Trophoblast cell (in vitro differentiated cells and primary cell): ENCODE results near the gene GGA3.

Experiments
- DNase-seq, 2 donors: peaks; one replicate each; pipeline ENCODE4 v3.0.0-alpha.2; 2016
- H2AFZ ChIP-seq: 2 replicates; pipeline ENCODE4 v1.6.1; 2013; ENCODE audit warnings: low read length, moderate library complexity, mild to moderate bottlenecking; ENCODE audit not compliant: insufficient read depth, poor library complexity
- H2AK5ac ChIP-seq: 2 replicates; pipeline ENCODE4 v1.6.1; 2013; ENCODE audit warnings: mild to moderate bottlenecking, low read length
- H2BK120ac ChIP-seq: 2 replicates; pipeline ENCODE4 v1.6.1; 2013; ENCODE audit warnings: low read length, mild to moderate bottlenecking, moderate library complexity; ENCODE audit not compliant: insufficient read depth, poor library complexity
- H2BK12ac ChIP-seq: 2 replicates; pipeline ENCODE4 v1.6.1; 2013; ENCODE audit warnings: mild to moderate bottlenecking, low read length, moderate library complexity
- H2BK5ac ChIP-seq: 2 replicates; pipeline ENCODE4 v1.6.1; 2013; ENCODE audit warnings: low read length, low read depth, moderate library complexity, mild to moderate bottlenecking; ENCODE audit not compliant: poor library complexity
- H3K14ac ChIP-seq: 2 replicates; pipeline ENCODE4 v1.6.1; 2013; ENCODE audit warnings: mild to moderate bottlenecking, low read length
- H3K18ac ChIP-seq: 2 replicates; pipeline ENCODE4 v1.6.1; 2013; ENCODE audit warnings: mild to moderate bottlenecking, low read length
- H3K23ac ChIP-seq: 2 replicates; pipeline ENCODE4 v1.6.1; 2013; ENCODE audit warnings: low read length
- H3K27ac ChIP-seq: 2 replicates; pipeline ENCODE4 v1.5.1; 2013; ENCODE audit warnings: low read depth, mild to moderate bottlenecking, inconsistent platforms, low read length, moderate library complexity
- H3K27me3 ChIP-seq: 2 replicates; pipeline ENCODE4 v1.6.1; 2013; ENCODE audit warnings: inconsistent platforms, mild to moderate bottlenecking, low read length, moderate library complexity; ENCODE audit not compliant: insufficient read depth
- H3K36me3 ChIP-seq, 2 experiments: 1 replicate in 1 of 2; 2 replicates in 1 of 2; pipeline ENCODE4 v1.6.1; 2013; ENCODE audit warnings: low read length in 2 of 2, mild to moderate bottlenecking in 2 of 2, moderate library complexity in 1 of 2; ENCODE audit not compliant: insufficient read depth in 2 of 2, control insufficient read depth in 1 of 2
- H3K4ac ChIP-seq: 2 replicates; pipeline ENCODE4 v1.6.1; 2013; ENCODE audit warnings: low read depth, mild to moderate bottlenecking, low read length, moderate library complexity
- H3K4me1 ChIP-seq, 2 experiments: 1 replicate in 1 of 2; 2 replicates in 1 of 2; pipeline ENCODE4 v1.6.1; 2013; ENCODE audit warnings: low read length in 2 of 2, mild to moderate bottlenecking in 2 of 2, moderate library complexity in 1 of 2; ENCODE audit not compliant: insufficient read depth in 2 of 2, control insufficient read depth in 1 of 2
- H3K4me2 ChIP-seq: 2 replicates; pipeline ENCODE4 v1.6.1; 2013; ENCODE audit warnings: inconsistent platforms, mild to moderate bottlenecking, low read length, moderate library complexity
- H3K4me3 ChIP-seq: 2 replicates; pipeline ENCODE4 v1.5.1; 2013; ENCODE audit warnings: mild to moderate bottlenecking, low read depth, low read length, inconsistent platforms
- H3K79me1 ChIP-seq: one replicate; pipeline ENCODE4 v1.6.1; 2013; ENCODE audit warnings: low read length
- H3K79me2 ChIP-seq: 2 replicates; pipeline ENCODE4 v1.6.1; 2013; ENCODE audit warnings: low read length, mild to moderate bottlenecking; ENCODE audit not compliant: control insufficient read depth, insufficient read depth, poor library complexity
- H3K9ac ChIP-seq: 2 replicates; pipeline ENCODE4 v1.6.1; 2013; ENCODE audit warnings: mild to moderate bottlenecking, low read length
- H3K9me3 ChIP-seq: 2 replicates; pipeline ENCODE4 v1.6.1; 2013; ENCODE audit warnings: low read depth, mild to moderate bottlenecking, control low read depth, inconsistent platforms, low read length; ENCODE audit not compliant: insufficient read depth
- H4K12ac ChIP-seq: 2 replicates; pipeline ENCODE4 v1.6.1; 2013; ENCODE audit warnings: low read depth, mild to moderate bottlenecking, low read length, moderate library complexity
- H4K8ac ChIP-seq: 2 replicates; pipeline ENCODE4 v1.6.1; 2013; ENCODE audit warnings: low read depth, mild to moderate bottlenecking, low read length, moderate library complexity
- H4K91ac ChIP-seq: one replicate; pipeline ENCODE4 v1.6.1; 2013; ENCODE audit warnings: low read depth, mild to moderate bottlenecking, low read length, moderate library complexity
- WGBS: extraction: QIAGEN DNeasy Blood & Tissue Kit; methylation state at CpG from one replicate; pipeline ENCODE4 v1.1.7; 2013; ENCODE audit warnings: missing lambda C conversion rate; ENCODE audit not compliant: insufficient read length, insufficient coverage; ENCODE audit errors: extremely low coverage; 5-methylcytosine and 5-hydroxymethylcytosine counted together

The GGA3 gene

GRCh38 chr17:75237100-75238014, 24.0 kb downstream of the GGA3 start:
- Histone ChIP-seq H2BK5ac (no peak overlapping the region), H3K27me3 (no peaks in the 10 kb centered on the region), H3K18ac (no peak overlapping the region), H2AFZ (no peak overlapping the region), H3K9ac (no peak overlapping the region), H3K27ac (no peak overlapping the region), H3K4me2 (no peak overlapping the region), H3K4me3 (no peak overlapping the region), H2BK120ac (no peak overlapping the region), H3K36me3 (peaks cover 76 to 86% of the 10 kb centered on the region in 2 experiments), H3K79me1 (no peaks in the 10 kb centered on the region), H3K9me3 (peaks cover 1% of the 10 kb centered on the region), H3K4me1 (no peaks in the 10 kb centered on the region), H3K4ac (no peak overlapping the region), H3K14ac (no peak overlapping the region), H3K79me2 (no peaks in the 10 kb centered on the region), H2BK12ac (no peak overlapping the region), H4K91ac (no peak overlapping the region), H4K12ac (no peak overlapping the region), H3K23ac (no peak overlapping the region), H4K8ac (no peak overlapping the region), H2AK5ac (no peak overlapping the region)
- no CpG with 5 or more reads among the region's 12 CpGs for WGBS
- DNase-seq, result no peak

DNA sequence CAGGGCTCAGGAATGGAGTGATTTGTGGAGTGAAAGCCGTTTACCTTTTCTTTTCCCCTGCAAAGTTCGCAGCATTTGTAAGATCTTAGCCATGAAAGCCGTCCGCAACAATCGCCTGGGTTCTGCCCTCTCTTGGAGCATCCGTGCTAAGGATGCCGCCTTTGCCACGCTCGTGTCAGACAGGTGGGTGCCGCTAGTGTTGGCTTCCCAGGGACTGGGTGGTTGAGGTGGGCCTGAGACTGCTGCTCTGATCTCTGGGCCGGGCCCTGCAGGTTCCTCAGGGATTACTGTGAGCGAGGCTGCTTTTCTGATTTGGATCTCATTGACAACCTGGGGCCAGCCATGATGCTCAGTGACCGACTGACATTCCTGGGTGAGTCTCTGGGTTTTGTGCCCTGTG, 28.6 kb downstream of the GGA3 start:
- H3K18ac ChIP-seq, result no peak overlapping the region
- no peak overlapping the region for H3K4me3 ChIP-seq
- no peak overlapping the region for H4K91ac ChIP-seq
- no peak overlapping the region for H2AK5ac ChIP-seq
- no peak overlapping the region for H3K27ac ChIP-seq
- no CpG with 5 or more reads among the region's 13 CpGs for WGBS
- H4K8ac ChIP-seq, result no peak overlapping the region
- H4K12ac ChIP-seq, result no peak overlapping the region
- no peak overlapping the region for H2AFZ ChIP-seq
- H3K9me3 ChIP-seq, result no peaks in the 10 kb centered on the region
- H2BK5ac ChIP-seq, result no peak overlapping the region
- no peak for DNase-seq
- H3K27me3 ChIP-seq, result no peaks in the 10 kb centered on the region
- no peak overlapping the region for H2BK120ac ChIP-seq
- no peak overlapping the region for H3K9ac ChIP-seq
- H3K79me2 ChIP-seq, result no peaks in the 10 kb centered on the region
- H3K36me3 ChIP-seq, result peaks cover 70 to 80% of the 10 kb centered on the region in 2 experiments
- H2BK12ac ChIP-seq, result no peak overlapping the region
- H3K79me1 ChIP-seq, result no peaks in the 10 kb centered on the region
- no peak overlapping the region for H3K4me2 ChIP-seq
- no peak overlapping the region for H3K23ac ChIP-seq
- no peak overlapping the region for H3K14ac ChIP-seq
- H3K4ac ChIP-seq, result no peak overlapping the region
- H3K4me1 ChIP-seq, result no peaks in the 10 kb centered on the region

GRCh38 chr17:75231741-75232464, 29.5 kb downstream of the GGA3 start:
- no peak overlapping the region for H3K4me2 ChIP-seq
- no peak overlapping the region for H3K9ac ChIP-seq
- no peak overlapping the region for H4K91ac ChIP-seq
- H3K4me1 ChIP-seq, result no peaks in the 10 kb centered on the region
- no peak overlapping the region for H2AFZ ChIP-seq
- WGBS, result no CpG with 5 or more reads among the region's 18 CpGs
- no peak overlapping the region for H4K8ac ChIP-seq
- peaks cover 64 to 74% of the 10 kb centered on the region in 2 experiments for H3K36me3 ChIP-seq
- H2BK120ac ChIP-seq, result no peak overlapping the region
- H3K4ac ChIP-seq, result no peak overlapping the region
- no peak for DNase-seq
- H3K23ac ChIP-seq, result no peak overlapping the region
- no peak overlapping the region for H2BK5ac ChIP-seq
- H3K79me2 ChIP-seq, result no peaks in the 10 kb centered on the region
- H3K18ac ChIP-seq, result no peak overlapping the region
- H3K4me3 ChIP-seq, result no peak overlapping the region
- no peaks in the 10 kb centered on the region for H3K27me3 ChIP-seq
- no peaks in the 10 kb centered on the region for H3K79me1 ChIP-seq
- H3K14ac ChIP-seq, result no peak overlapping the region
- no peak overlapping the region for H4K12ac ChIP-seq
- H3K9me3 ChIP-seq, result no peaks in the 10 kb centered on the region
- H2BK12ac ChIP-seq, result no peak overlapping the region
- no peak overlapping the region for H2AK5ac ChIP-seq
- H3K27ac ChIP-seq, result no peak overlapping the region

DNA sequence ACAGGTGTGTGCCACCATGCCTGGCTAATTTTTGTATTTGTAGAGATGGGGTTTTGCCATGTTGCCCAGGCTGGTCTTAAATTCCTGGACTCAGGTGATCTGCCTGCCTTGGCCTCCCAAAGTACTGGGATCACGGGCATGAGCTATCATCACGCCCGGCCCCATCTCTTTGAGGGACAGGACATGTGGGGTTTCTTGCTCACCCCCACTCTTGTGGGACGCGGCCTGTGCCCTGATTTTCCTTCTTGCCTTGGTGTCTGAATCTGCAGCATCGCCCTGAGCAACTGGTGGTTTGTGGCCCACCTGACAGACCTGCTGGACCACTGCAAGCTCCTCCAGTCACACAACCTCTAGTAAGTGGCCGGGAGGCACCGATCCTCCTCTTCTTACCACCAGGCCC, 30.3 kb downstream of the GGA3 start:
- no peak overlapping the region for H2BK5ac ChIP-seq
- no peak overlapping the region for H3K9ac ChIP-seq
- H3K9me3 ChIP-seq, result no peaks in the 10 kb centered on the region
- no peak overlapping the region for H3K4me3 ChIP-seq
- WGBS, result no CpG with 5 or more reads among the region's 8 CpGs
- no peak overlapping the region for H2BK12ac ChIP-seq
- no peak for DNase-seq
- H3K79me1 ChIP-seq, result no peaks in the 10 kb centered on the region
- H4K91ac ChIP-seq, result no peak overlapping the region
- H4K12ac ChIP-seq, result no peak overlapping the region
- H2BK120ac ChIP-seq, result no peak overlapping the region
- no peak overlapping the region for H2AFZ ChIP-seq
- H3K4ac ChIP-seq, result no peak overlapping the region
- no peak overlapping the region for H2AK5ac ChIP-seq
- no peaks in the 10 kb centered on the region for H3K4me1 ChIP-seq
- H3K14ac ChIP-seq, result no peak overlapping the region
- no peak overlapping the region for H3K23ac ChIP-seq
- H3K18ac ChIP-seq, result no peak overlapping the region
- H3K27me3 ChIP-seq, result no peaks in the 10 kb centered on the region
- H3K4me2 ChIP-seq, result no peak overlapping the region
- H4K8ac ChIP-seq, result no peak overlapping the region
- H3K79me2 ChIP-seq, result no peaks in the 10 kb centered on the region
- H3K27ac ChIP-seq, result no peak overlapping the region
- H3K36me3 ChIP-seq, result peaks cover 67 to 74% of the 10 kb centered on the region in 2 experiments
